ENCODE results near the gene PSMG3.
"Not testable (repeated sequence)": the region's sequence is repeated elsewhere in the genome, so short reads cannot be mapped to it uniquely, and the experiment has no call there.

PSMG3 gene

DNA sequence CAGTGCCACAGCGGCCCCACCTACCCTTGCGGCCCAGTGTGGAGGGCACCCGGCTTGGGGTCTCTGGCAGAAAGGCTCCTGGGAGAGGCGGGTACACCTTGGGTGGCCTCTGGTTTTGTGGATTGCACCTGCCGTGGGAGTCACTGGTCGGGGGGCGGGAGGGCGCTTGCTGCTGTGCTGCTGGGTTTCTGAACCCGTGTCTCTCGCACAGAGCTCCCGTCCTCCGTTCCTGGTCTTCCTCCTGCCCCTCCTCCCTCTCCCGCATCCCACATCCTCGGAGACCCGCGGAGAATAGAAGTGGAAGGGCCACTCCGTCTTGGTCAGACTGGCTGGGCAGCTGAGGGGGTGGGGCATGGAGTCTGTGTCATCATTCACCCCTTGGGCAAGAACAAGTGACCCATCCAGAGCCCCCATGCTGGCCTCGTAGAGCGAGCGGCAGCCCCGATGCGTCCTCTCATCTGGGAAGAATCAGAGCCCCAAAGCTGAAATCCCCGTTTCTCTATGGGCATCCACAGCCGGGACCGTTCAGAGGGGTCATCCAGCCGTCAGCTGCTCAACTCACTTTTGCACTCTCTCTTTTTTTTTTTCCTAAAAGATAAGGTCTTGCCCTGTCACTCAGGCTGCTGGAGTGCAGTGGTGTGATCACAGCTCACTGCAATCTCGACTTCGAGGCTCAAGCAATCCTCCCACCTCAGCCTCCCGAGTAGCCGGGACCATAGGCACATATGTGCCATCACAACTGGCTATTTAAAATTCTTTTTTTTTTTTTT lies 35.3 kb downstream of the PSMG3 start:
- DNase-seq (ENCODE audit: low read depth in 2 of 2) = no peak

GRCh38 chr7:1533547-1534329 lies 36.1 kb downstream of the PSMG3 start:
- no peak for DNase-seq (ENCODE audit: low read depth in 2 of 2)

DNA sequence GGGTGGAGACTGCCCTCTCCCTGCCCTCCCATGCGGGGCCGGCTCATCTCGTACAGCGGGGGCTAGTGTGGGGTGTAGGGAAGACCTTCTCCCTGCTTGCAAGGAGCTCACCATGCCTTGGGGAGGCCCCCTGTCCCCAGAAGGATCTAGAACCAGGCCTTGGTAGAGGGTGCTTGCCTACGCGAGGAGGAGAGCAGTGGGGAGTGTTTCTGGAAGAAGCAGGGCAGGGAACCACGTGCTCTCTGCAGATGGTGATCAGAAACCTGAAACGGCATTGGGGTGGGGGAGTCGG lies 36.6 kb downstream of the PSMG3 start:
- no peak for DNase-seq (ENCODE audit: low read depth in 2 of 2)

- DNase-seq (ENCODE audit: low read depth in 2 of 2) = peak in 1 of 2 donors; percentile 41
Observed at GRCh38 chr7:1532456-1533254, 37.2 kb downstream of the PSMG3 start.

DNA sequence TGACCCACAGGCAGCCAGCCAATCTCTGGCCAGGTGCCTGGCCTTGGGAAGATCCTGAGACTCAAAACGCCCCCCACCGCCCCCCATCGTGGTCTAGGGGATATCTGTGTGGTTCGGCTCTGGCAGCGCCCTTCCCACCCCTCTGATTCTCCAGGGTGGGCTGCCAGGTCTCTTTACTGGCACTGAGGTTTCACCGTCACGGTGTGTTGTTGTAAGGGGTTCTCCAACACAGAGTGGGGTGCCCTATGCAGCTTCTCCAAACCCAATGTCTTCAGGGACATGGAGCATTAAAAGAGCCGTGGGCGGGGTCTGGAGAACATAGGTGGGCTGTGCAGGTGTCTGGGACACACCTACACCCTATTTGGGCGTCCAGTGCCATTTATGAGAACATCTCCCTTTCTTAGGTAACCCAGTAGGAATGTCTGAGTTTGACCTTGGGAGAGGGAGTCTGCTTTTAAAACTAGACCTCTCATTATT lies 37.8 kb downstream of the PSMG3 start:
- no peak for DNase-seq (ENCODE audit: low read depth in 2 of 2)

DNA sequence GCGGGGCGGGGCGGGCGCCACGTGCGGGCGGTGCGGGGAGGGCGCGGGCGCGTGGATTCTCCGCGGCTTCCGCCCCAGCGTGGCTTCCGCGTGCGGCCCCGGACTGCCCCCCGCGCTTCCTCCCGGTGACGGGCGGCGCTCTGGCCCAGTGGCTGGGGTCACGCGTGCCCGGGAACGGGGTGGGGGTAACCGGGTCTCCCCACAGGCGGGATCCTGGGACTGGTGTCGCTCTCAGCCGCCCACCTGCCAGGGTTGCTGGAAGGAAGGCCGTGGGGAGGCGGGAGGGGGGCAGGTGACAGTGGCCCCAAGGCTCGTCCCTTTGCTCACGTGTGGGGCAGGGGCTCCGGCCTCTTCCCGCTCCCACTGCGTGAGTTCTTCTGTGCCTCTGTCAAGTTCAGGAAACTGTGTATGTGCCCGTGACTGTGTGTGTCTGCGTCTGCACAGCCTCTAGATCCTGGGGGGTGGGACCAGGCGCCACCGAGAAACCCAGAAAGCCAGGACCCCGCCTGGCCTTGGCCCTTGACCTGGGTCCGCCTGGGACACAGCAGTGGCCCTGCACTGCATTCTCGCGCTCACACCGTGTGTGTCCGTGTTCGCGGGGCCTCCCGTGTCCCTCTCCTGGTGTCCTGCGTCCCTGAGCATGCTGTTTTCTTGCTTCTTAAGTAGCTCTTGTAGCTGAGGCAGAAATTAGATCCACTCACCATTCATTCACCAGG lies 38.4 kb downstream of the PSMG3 start:
- DNase-seq (ENCODE audit: low read depth in 2 of 2) = peak in 1 of 2 donors; percentile 9

- no peak for DNase-seq (ENCODE audit: low read depth in 2 of 2)
Observed at GRCh38 chr7:1530946-1531262, 38.9 kb downstream of the PSMG3 start.

- DNase-seq (ENCODE audit: low read depth in 2 of 2) = no peak
Observed at GRCh38 chr7:1529383-1530116, 40.3 kb downstream of the PSMG3 start.

- no peak for DNase-seq (ENCODE audit: low read depth in 2 of 2)
Observed at GRCh38 chr7:1526271-1526754, 43.5 kb downstream of the PSMG3 start.

- no peak for DNase-seq (ENCODE audit: low read depth in 2 of 2)
Observed at GRCh38 chr7:1525409-1525808, 44.4 kb downstream of the PSMG3 start.

DNA sequence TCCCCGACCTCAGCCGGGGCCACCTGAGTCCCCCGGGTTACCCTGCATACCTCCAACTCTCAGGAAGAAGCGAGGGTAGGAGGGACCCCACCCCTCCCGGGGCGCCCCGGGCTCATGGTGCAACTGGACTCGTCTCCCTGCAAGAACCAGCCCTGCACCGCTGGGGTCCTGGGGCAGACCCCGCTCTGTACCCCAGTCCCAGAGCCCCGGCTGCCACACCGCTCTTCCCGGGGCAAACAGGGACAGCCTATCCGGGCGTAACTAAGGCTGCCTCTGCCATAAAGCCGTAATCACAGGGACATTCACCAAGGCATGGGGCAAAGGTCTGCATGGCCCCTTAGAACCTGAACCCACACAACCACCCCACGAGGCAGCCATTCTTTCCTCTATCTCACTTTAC lies 46.0 kb downstream of the PSMG3 start:
- DNase-seq (ENCODE audit: low read depth in 2 of 2) = no peak

GRCh38 chr7:1523208-1523607 lies 46.6 kb downstream of the PSMG3 start:
- no peak for DNase-seq (ENCODE audit: low read depth in 2 of 2)

DNA sequence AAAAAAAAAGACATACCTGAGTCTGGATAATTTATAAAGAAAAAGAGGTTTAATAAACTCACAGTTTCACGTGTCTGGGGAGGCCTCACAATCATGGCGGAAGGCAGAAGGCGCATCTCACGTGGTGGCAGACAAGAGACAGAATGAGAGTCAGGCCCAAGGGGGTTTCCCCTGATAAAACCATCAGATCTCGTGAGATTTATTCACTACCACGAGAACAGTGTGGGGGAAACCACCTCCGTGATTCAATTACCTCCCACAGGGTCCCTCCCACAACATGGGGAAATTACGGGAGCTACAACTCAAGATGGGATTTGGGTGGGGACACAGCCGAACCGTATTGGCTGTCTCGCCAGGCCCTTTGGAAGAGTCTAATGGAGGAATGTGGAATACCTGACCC lies 48.4 kb downstream of the PSMG3 start:
- no peak for DNase-seq (ENCODE audit: low read depth in 2 of 2)

- DNase-seq (ENCODE audit: low read depth in 2 of 2) = no peak
Observed at GRCh38 chr7:1520539-1521234, 49.1 kb downstream of the PSMG3 start.

- not testable (repeated sequence) for DNase-seq (ENCODE audit: low read depth in 2 of 2)
Observed at GRCh38 chr7:1519322-1519922, 50.4 kb downstream of the PSMG3 start.

Data from stimulated activated CD8-positive, alpha-beta memory T cell treated with anti-CD3 and anti-CD28 coated beads, Interleukin-2, amount 100 ng/mL, for 1 hour (primary cell).